HG03066 (cell line): Measurements from ENCODE around the gene RHOXF2.
"Not testable (repeated sequence)": the region's sequence is repeated elsewhere in the genome, so short reads cannot be mapped to it uniquely, and the experiment has no call there.

Experiments
- ATAC-seq: cut with Tn5 transposase; IDR thresholded peaks from one replicate; pipeline ENCODE4 v1.9.1; 2021; ENCODE audit warnings: low read depth; ENCODE audit not compliant: unreplicated experiment

RHOXF2 gene

GRCh38 chrX:120196626-120197283 lies 38.3 kb downstream of the RHOXF2 start:
- not testable (repeated sequence) for ATAC-seq

- ATAC-seq: no peak
Measured at GRCh38 chrX:120200851-120201250, 42.4 kb downstream of the RHOXF2 start.

GRCh38 chrX:120205816-120206753 lies 47.7 kb downstream of the RHOXF2 start:
- no peak for ATAC-seq

- ATAC-seq: no peak
Measured at GRCh38 chrX:120207009-120207605, 48.7 kb downstream of the RHOXF2 start.

- ATAC-seq: no peak
Measured at GRCh38 chrX:120213438-120214265, 55.2 kb downstream of the RHOXF2 start.
